ENCODE results near the gene SOX9.
"Not testable (repeated sequence)": the region's sequence is repeated elsewhere in the genome, so short reads cannot be mapped to it uniquely, and the experiment has no call there.

Gene SOX9

DNA sequence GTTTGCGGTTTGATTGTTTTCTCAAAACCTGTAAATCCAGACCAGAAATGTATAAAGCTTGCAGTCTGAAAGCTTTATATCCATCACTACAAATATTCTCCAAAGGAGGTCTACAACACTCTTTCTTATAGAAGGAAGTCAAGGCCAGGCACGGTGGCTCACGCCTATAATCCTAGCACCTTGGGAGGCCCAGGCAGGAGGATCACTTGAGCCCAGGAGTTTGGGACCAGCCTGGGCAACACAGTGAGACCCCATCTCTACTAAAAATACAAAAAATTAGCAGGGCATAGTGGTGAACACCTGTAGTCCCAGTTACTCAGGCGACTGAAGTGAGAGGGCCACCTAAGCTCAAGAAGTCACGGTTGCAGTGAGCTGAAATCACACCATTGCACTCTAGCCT is 8.9 kb upstream of the SOX9 start:
- DNase-seq = not testable (repeated sequence)

DNA sequence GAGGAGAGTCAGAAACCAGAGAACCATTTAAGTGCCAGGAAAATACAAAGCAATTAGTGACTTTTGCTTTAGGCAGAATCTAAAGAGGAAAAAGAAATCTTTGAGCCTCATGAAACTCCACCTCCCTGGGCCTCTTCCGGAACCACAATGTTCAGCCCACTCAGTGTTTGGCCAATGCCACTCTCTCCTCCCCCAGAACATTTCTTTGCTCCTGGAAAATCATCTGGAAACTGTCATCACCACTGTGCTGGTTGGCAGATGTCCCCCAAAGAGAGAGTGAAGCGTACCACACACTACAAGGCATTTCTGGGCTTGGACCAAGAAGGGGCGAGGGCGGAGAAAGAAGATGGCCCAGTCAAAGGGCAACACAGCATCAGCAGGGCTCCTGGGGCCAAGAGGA is 7.1 kb upstream of the SOX9 start:
- no peak for DNase-seq

DNA sequence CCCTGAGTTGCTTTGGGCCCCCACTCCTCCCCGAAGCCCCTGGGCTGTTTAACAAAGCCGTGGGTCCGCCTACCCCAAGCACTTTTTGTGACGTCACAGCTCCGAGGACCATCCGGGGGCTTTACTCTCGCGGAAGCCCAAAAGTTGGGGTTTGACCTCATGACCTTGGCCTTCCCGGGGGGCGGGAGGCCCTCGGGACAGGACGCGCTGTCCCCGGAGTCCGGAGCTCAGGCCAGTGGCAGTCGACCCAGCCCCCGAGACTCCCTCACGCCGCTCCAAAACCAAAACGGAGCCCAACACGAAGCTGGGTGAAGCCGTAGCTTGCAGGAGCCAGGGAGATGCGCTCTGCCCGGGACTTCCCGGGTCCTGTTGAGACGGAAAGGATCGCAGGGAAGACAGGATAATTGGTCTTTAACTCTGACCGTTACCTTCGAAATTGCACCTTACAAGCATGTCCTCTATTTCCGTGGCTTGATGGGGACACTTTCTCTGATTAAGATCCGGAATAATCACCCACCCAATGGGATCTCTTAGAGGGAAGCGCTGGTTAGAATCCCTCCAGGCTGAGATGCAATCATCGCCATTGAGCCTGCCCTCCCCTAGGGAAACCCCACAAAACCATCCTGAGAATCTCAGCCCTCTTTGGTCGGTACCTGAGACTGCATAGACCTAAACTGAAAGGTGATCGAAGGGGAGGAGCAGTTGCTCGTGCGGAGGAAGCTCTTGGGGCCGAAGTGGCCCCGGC is 4.9 kb upstream of the SOX9 start:
- no peak for DNase-seq

DNA sequence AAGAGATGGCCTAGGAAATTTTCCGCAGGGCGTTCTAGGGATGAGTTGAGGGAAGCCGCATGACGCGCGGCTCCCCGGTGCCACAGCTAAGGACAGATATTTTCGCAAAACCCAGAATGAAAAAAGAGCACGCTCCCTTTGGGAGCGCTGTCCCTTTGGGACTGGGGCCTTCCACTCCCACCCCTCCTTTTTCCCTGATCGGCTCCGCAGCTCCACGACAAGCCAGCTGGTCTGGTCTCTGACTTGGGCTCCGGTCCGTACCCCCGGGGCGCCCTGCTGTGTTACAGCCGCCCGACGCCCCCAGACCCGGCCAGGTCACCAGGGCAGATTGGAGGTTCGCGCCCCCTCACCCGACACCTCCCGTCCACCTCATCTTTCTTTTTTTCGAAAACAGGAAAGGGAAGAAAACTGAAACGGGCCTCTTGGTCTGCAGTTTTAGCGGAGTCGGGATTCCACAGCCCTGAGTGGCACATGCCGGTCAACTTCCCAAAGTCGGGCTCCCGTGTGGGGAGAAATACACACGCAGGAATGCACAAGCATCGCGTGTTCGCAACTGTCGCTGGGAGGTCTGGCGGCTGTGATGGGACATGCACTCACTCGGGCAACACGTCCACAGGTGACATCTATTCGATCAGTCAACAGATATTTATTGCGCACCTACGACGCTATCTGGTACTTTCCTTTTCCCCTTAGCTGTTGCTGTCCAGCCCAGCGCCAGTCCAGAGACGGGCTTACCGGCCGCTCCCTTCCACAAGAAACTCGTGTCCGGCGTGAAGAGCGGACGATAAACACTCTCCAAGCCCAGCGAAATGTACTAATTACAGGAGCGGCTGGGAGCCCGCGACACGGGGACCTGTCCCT is 3.9 kb upstream of the SOX9 start:
- no peak for DNase-seq

DNA sequence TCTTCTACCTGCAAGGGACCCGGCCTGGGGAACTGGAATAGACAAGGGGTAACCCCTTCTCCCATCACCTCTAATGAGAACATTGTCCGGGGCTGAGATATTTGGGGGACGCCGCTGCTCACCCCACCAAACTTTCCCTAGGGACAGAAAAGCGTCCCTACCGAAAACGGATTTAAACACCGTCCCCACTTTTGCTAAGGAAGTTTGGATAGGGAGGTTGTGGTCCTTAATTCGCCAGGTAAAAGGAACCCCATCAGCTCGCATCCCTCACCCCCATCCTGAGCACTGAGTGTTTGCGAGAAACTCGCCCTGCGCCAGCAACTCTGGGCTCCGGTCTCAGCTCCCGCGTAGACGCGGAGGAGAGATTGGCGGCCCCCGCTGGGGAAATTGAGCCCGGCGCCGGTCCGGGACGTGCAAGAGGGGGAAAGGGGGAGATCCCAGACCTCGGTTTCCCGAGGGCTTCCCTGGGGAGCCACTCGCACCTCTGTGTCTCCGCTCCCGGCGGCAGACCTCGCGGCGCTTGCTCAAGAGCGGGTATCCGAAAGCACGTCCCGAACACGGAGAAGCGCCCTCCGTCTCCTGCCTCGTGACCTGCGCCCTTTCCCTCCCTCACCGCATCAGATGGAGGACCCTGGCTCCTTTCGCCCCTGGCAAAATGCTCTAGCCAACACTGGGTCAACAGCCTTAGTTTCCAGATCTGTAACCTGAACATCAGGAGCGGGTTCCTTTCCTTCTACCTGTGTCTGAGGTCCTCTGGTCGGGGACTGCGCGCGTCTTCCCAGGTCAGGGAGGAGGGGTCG is 3.1 kb upstream of the SOX9 start:
- no peak for DNase-seq

DNA sequence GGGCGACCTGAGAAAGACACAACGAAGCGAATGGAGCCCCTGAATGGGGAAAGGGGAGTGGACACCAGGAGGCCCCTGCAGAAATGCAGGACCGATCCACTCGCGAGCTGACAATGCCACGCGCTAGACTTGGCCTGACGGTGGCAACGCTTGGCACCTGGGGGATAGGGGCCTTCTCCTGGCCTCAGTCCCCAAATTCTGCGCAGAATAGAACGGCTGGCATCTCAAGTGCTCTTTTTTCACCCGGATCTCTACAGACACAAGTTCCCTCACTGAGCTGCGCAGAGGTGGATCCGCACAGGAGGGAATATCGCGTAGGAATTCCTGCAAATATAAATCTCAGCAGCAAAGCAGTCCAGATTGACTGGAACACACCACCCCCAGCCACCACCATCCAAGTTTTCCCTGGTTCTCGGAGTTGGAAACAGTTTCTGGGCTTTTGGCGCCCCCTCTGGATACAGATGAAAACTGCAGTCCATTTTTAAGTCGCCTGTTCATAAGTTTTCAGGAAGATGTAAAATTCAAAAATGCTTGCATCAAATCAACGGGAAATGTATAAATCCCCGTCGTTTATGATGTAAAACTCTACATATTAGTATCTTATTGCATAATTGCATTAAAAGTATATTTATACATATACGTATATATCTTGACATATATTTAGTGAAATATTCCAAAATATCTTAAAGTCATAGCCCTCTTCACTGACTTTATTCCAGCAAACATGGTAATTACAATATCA is 2.3 kb upstream of the SOX9 start:
- peak; percentile 57 for DNase-seq

DNA sequence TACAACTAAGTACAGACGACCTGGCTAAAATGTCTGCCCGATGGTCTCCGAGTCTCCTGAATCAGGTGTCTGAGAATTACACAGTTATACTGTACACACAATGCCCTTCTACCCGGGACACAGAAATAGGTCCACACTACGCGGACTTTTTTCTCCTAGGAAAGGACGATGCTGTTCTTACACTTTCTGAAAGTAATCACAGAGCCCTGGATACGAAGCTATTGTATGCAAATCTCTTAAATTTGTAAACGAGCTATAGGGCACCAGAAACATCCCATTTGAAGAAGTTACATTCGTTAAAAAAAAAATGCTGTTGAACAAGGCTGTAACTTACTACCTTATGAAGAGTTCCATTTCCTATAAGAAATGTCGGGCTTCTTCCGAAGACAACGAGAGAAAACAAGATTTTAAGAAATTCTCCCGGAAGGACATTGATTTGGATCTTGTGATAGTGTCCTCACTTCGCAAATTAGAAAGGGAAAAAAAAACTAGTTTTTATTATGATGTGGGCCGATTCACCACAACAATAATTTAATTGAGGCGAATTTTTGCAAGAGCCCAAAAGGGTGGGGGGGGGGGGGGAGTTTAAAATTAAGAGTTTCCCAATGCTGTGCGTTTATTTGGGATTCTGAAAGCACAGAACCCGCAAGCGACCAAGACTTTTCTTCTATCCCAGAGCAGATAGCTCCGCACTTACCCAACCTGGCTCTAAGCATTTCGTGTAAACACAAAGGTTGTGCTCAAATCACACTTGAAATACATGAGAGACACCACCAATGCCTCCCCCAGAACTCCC is 1.5 kb upstream of the SOX9 start:
- DNase-seq = no peak

DNA sequence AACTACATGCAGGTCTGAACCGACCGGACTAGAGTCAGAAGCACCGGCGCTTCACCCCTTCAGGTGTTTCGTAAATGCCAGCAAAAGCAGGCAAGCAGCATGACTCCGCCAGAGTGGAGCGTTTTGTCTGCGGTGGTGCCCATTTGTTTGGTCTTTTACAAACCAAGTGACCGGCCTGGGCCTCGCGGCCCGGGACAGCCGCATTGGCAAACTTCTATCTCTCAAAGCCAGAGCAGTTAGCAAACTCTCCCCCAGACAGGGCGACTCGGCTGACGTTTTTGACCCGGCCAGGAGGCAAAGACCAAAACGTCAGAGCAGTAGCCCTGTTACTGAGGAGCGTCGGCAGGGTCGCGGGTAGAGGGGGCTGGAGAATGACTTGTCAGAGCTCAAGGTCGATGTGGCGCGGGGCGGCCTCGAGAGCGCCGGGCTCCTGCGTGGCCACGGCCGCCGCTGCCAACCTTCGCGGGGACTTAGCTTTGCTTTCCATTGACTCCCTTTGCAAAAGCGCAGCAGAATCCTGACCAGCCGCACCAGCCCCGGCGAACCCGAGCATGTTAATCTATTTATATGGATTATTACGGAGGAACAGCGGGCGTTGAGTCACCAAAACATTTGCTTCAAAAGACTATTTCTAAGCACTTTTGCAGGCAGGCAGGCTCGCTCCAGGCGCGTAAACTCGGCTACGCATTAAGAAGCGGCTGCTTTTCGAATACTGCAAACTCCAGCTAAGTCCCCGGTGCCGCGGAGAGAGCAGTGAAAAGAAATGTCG is 763 bp upstream of the SOX9 start:
- peak; percentile 70 for DNase-seq

DNA sequence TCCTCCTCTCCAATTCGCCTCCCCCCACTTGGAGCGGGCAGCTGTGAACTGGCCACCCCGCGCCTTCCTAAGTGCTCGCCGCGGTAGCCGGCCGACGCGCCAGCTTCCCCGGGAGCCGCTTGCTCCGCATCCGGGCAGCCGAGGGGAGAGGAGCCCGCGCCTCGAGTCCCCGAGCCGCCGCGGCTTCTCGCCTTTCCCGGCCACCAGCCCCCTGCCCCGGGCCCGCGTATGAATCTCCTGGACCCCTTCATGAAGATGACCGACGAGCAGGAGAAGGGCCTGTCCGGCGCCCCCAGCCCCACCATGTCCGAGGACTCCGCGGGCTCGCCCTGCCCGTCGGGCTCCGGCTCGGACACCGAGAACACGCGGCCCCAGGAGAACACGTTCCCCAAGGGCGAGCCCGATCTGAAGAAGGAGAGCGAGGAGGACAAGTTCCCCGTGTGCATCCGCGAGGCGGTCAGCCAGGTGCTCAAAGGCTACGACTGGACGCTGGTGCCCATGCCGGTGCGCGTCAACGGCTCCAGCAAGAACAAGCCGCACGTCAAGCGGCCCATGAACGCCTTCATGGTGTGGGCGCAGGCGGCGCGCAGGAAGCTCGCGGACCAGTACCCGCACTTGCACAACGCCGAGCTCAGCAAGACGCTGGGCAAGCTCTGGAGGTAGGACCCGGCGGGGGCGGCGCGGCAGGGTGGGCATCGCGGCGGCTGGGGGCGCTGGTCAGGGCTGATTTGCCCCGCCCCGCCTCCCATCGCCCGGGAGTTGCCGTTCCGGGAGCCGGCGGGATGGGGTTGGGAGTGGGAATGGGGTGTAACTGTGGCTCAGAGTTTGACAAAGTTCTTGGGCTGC is 567 bp downstream of the SOX9 start:
- DNase-seq = no peak

DNA sequence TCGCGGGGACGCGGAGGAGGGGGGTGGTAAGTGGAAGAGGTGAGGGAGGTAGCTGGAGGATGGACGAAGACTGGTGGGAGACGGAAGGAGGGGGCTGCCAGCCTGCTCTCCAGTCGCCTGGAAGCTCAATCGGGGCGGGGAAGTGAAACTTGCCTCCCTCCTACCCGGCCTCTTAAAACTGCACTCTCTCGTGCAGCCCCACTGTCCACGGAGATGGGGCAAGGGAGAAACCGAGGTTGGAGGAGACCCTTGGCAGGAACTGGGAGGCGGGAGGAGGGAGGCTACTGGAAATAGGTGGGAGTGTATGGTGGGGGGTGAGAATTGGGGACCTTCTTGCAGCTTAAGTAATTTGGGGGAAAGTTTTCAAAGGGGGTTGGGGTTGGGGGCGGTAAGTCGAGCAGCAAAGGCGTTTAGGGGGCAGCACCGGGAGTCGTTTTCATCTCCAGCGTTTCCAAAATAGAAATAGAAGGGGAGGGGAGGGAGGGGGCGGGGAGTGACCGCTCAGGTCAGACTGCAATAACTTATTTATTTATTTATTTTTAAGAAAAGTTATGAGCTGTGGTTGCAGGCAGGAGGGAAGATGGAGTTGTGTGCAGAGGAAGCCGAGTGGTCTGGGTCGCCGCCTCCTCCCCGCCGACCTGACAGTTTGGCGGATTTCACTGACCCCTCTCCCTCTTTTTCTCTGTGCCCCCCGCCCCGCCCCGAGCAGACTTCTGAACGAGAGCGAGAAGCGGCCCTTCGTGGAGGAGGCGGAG is 1.4 kb downstream of the SOX9 start:
- DNase-seq = no peak

DNA sequence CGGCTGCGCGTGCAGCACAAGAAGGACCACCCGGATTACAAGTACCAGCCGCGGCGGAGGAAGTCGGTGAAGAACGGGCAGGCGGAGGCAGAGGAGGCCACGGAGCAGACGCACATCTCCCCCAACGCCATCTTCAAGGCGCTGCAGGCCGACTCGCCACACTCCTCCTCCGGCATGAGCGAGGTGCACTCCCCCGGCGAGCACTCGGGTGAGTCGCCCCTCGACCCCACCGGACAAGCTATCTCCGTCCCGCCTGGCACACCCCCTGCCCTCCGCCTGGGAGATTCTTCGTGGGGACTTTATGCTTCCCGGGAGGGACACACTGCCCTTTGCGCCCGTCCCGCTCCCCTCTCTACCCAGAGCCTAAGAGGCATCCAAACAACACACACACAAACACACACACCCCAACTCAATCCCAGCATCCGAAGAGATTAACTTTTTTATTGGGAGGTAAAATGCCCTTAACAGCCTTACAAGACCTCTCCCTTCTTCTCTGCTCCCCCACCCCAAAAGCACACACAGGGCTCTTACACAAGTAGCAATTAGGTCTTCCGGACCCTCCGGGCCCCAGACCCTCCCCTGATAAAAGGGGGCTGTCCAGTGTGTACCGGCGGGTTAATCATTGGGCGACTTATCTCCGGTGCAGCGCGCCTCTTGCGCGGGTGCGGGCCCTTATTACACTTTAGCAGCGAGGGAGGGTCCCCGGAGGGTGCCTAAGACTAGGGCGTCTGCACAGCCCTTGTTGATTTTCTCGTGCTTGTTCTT is 2.1 kb downstream of the SOX9 start:
- no peak for DNase-seq

DNA sequence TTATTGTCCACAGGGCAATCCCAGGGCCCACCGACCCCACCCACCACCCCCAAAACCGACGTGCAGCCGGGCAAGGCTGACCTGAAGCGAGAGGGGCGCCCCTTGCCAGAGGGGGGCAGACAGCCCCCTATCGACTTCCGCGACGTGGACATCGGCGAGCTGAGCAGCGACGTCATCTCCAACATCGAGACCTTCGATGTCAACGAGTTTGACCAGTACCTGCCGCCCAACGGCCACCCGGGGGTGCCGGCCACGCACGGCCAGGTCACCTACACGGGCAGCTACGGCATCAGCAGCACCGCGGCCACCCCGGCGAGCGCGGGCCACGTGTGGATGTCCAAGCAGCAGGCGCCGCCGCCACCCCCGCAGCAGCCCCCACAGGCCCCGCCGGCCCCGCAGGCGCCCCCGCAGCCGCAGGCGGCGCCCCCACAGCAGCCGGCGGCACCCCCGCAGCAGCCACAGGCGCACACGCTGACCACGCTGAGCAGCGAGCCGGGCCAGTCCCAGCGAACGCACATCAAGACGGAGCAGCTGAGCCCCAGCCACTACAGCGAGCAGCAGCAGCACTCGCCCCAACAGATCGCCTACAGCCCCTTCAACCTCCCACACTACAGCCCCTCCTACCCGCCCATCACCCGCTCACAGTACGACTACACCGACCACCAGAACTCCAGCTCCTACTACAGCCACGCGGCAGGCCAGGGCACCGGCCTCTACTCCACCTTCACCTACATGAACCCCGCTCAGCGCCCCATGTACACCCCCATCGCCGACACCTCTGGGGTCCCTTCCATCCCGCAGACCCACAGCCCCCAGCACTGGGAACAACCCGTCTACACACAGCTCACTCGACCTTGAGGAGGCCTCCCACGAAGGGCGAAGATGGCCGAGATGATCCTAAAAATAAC is 3.0 kb downstream of the SOX9 start:
- DNase-seq = no peak

DNA sequence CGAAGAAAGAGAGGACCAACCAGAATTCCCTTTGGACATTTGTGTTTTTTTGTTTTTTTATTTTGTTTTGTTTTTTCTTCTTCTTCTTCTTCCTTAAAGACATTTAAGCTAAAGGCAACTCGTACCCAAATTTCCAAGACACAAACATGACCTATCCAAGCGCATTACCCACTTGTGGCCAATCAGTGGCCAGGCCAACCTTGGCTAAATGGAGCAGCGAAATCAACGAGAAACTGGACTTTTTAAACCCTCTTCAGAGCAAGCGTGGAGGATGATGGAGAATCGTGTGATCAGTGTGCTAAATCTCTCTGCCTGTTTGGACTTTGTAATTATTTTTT is 3.6 kb downstream of the SOX9 start:
- DNase-seq = no peak

DNA sequence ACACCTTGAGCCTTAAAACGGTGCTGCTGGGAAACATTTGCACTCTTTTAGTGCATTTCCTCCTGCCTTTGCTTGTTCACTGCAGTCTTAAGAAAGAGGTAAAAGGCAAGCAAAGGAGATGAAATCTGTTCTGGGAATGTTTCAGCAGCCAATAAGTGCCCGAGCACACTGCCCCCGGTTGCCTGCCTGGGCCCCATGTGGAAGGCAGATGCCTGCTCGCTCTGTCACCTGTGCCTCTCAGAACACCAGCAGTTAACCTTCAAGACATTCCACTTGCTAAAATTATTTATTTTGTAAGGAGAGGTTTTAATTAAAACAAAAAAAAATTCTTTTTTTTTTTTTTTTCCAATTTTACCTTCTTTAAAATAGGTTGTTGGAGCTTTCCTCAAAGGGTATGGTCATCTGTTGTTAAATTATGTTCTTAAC is 4.4 kb downstream of the SOX9 start:
- DNase-seq = no peak

DNA sequence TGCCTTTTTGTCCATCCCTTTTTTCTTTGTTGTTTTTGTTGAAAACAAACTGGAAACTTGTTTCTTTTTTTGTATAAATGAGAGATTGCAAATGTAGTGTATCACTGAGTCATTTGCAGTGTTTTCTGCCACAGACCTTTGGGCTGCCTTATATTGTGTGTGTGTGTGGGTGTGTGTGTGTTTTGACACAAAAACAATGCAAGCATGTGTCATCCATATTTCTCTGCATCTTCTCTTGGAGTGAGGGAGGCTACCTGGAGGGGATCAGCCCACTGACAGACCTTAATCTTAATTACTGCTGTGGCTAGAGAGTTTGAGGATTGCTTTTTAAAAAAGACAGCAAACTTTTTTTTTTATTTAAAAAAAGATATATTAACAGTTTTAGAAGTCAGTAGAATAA is 4.9 kb downstream of the SOX9 start:
- DNase-seq = no peak

DNA sequence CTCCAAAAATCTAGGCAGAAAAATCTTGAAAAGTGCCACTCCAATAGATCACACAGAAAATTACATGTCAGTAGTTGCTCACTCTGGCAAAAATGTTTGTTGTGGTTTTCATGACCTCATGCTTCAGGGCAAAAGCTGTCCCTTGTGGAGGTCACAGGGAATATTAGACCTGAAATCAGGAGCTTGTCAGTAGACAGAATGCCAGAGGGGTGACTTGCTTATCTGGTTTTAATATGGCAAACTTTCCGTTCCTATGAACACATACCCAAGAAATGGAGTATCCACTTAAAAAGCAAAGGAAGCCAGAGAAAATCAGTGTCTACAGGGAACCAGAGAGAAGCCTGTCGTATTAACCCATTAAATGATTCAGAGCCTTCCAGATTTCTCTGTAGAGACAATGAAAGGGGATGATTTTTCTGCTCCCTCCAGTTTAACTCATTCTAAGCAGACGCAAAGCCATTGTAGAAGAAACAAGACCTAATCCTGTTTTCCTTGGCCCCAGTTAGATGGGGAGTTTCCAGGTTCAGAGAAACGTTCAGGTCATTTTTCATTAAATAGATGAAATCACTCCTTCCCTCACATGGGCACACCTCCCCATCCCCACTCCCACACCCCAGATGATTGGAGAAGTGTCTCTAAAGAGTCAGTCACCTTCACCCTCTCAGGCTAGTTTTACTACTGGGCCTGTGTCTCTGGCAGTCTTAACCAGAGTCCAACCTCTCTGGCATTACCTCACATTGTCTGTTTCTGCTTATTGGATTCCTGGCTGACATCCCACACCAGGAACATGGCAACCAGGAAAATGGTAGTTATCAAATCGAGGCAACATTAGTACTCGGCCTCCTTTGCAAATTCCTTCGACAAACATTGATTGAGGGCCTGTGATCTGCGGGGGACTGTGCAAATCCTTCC is 6.0 kb downstream of the SOX9 start:
- peak; percentile 21 for DNase-seq

All from NCI-H1694 treated with DMSO at 0.1 percent for 48 hours (cell line).